ENCODE results near the gene RAB3GAP1.
"Not testable (repeated sequence)": the region's sequence is repeated elsewhere in the genome, so short reads cannot be mapped to it uniquely, and the experiment has no call there.

RAB3GAP1 gene

GRCh38 chr2:135052042-135052876, at the start of gene RAB3GAP1:
TSS of gene RAB3GAP1 (plus strand) at chr2:135052292. CDS start at chr2:135052308, 16 bp downstream.
- peak; percentile 97 to 98 for DNase-seq

- no peak for DNase-seq
Observed at GRCh38 chr2:135002836-135003235, 49.3 kb upstream of the RAB3GAP1 start.

GRCh38 chr2:135004005-135004746, 47.9 kb upstream of the RAB3GAP1 start:
- DNase-seq, result peak; percentile 81 to 89

GRCh38 chr2:135005753-135006152, 46.3 kb upstream of the RAB3GAP1 start:
- no peak for DNase-seq

GRCh38 chr2:135009339-135009738, 42.8 kb upstream of the RAB3GAP1 start:
- DNase-seq, result no peak

- no peak for DNase-seq
Observed at GRCh38 chr2:135010200-135010942, 41.7 kb upstream of the RAB3GAP1 start.

GRCh38 chr2:135011633-135012032, 40.5 kb upstream of the RAB3GAP1 start:
- no peak for DNase-seq

GRCh38 chr2:135021618-135022017, 30.5 kb upstream of the RAB3GAP1 start:
- no peak for DNase-seq

- no peak for DNase-seq
Observed at GRCh38 chr2:135022952-135023880, 28.9 kb upstream of the RAB3GAP1 start.

- DNase-seq, result no peak
Observed at GRCh38 chr2:135023886-135024485, 28.1 kb upstream of the RAB3GAP1 start.

GRCh38 chr2:135029481-135030134, 22.5 kb upstream of the RAB3GAP1 start:
- DNase-seq, result no peak

- peak; percentile 50 to 68 for DNase-seq
Observed at GRCh38 chr2:135030826-135031225, 21.3 kb upstream of the RAB3GAP1 start.

GRCh38 chr2:135033216-135033615, 18.9 kb upstream of the RAB3GAP1 start:
- not testable (repeated sequence) for DNase-seq

GRCh38 chr2:135037831-135038230, 14.3 kb upstream of the RAB3GAP1 start:
- DNase-seq, result no peak

- DNase-seq, result peak in 1 of 2 experiments; percentile 25
Observed at GRCh38 chr2:135043345-135043744, 8.7 kb upstream of the RAB3GAP1 start.

GRCh38 chr2:135047300-135047699, 4.8 kb upstream of the RAB3GAP1 start, which contains the start of gene MAP3K19:
TSS of gene MAP3K19 (minus strand) at chr2:135047447. CDS start at chr2:135024647, 22,800 bp downstream.
- DNase-seq, result no peak

GRCh38 chr2:135048122-135048521, 4.0 kb upstream of the RAB3GAP1 start:
- no peak for DNase-seq

- DNase-seq, result no peak
Observed at GRCh38 chr2:135050132-135050531, 2.0 kb upstream of the RAB3GAP1 start.

GRCh38 chr2:135050684-135051083, 1.4 kb upstream of the RAB3GAP1 start:
- DNase-seq, result no peak

- no peak for DNase-seq
Observed at GRCh38 chr2:135052997-135053474, 944 bp downstream of the RAB3GAP1 start.
